GM10248 (cell line): ENCODE measurements around the gene PDE11A.
"Not testable (repeated sequence)": the region's sequence is repeated elsewhere in the genome, so short reads cannot be mapped to it uniquely, and the experiment has no call there.

Experiments
- CTCF ChIA-PET: fragments of 300-600 bp; sonication (Branson Sonifier 250); formaldehyde crosslinking; extraction: SDS; loops from one replicate; lab custom pipeline; 2021; ENCODE audit warnings: antibody characterized with exemption; lab: Yijun Ruan, JAX
- POLR2A ChIA-PET: fragments of 350-650 bp; sonication (Branson Sonifier 250); formaldehyde crosslinking; extraction: SDS; loops from one replicate; lab custom pipeline; 2020; ENCODE audit warnings: antibody characterized with exemption; lab: Yijun Ruan, JAX
- DNase-seq: peaks from one replicate; pipeline ENCODE4 v3.0.0; 2012; ENCODE audit errors: extremely low spot score
- TF ChIP-seq, protein P1 (sequence below): IDR thresholded peaks from 2 replicates; pipeline ENCODE4 v1.5.1; 2012; ENCODE audit warnings: mild to moderate bottlenecking, low read depth; ENCODE audit errors: extremely low read depth, missing control alignments, control extremely low read depth

PDE11A gene

DNA sequence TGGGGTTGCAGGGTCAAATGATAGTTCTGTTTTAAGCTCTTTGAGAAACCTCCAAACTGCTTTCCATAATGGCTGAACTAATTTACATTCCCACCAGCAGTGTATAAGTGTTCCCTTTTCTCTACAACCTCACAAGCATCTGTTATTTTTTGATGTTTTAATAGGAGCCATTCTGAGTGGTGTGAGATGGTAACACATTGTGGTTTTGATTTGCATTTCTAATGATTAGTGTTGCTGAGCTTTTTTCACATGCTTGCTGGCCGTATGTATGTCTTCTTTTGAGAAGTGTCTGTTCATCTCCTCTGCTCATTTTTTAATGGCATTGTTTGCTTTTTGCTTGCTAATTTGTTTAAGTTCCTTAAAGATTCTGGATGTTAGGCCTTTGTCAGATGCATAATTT is 107.7 kb downstream of the PDE11A start:
- DNase-seq = no peak
- ChIA-PET POLR2A (no interaction called here), CTCF (interaction anchor here (0.9 to 2.8 kb wide), 3 partner anchors 19 to 24 kb away, joined by 3 to 13 read pairs (median 3); no protein-coding TSS in a partner anchor)
- TF ChIP-seq, protein P1, sequence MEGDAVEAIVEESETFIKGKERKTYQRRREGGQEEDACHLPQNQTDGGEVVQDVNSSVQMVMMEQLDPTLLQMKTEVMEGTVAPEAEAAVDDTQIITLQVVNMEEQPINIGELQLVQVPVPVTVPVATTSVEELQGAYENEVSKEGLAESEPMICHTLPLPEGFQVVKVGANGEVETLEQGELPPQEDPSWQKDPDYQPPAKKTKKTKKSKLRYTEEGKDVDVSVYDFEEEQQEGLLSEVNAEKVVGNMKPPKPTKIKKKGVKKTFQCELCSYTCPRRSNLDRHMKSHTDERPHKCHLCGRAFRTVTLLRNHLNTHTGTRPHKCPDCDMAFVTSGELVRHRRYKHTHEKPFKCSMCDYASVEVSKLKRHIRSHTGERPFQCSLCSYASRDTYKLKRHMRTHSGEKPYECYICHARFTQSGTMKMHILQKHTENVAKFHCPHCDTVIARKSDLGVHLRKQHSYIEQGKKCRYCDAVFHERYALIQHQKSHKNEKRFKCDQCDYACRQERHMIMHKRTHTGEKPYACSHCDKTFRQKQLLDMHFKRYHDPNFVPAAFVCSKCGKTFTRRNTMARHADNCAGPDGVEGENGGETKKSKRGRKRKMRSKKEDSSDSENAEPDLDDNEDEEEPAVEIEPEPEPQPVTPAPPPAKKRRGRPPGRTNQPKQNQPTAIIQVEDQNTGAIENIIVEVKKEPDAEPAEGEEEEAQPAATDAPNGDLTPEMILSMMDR = no peak

- TF ChIP-seq, protein P1 = no peak
- ChIA-PET CTCF (no interaction called here), POLR2A (no interaction called here)
- DNase-seq = no peak
These were observed 120.4 kb downstream of the PDE11A start for GRCh38 chr2:177952151-177952550.

DNA sequence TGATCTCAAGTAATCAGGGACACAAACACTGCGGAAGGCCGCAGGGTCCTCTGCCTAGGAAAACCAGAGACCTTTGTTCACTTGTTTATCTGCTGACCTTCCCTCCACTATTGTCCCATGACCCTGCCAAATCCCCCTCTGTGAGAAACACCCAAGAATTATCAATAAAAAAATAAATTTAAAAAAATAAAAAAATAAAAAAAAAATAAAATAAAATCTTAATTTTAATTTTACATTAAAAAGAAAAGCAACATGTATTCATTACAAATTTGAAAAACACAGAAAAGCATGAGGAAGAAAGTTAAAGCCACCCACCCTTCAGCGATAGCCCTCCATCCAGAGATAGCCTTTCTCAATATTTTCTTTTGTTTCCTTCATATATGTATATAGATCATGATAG is 125.0 kb downstream of the PDE11A start:
- POLR2A ChIA-PET, DNase-seq, CTCF ChIA-PET: not testable (repeated sequence)

GRCh38 chr2:177944530-177944929 is 128.0 kb downstream of the PDE11A start:
- POLR2A ChIA-PET, DNase-seq, CTCF ChIA-PET: not testable (repeated sequence)

DNA sequence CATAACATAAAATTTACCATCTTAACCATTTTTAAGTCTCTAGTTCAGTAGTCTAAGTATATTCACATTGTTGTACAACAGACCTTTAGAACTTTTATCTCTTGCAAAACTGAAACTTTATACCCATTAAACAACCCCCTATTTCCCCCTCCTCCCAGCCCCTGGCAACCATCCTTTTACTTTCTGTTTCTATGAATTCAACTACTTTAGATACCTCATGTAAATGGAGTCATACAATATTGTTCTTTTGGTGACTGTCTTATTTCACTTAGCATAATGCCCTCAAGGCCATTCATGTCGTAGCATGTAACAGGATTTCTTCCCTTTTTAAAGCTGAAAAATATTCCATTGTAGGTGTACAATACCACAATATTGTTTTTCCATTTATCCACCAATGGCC is 129.8 kb downstream of the PDE11A start:
- ChIA-PET CTCF (no interaction called here), POLR2A (no interaction called here)
- TF ChIP-seq, protein P1 = no peak
- no peak for DNase-seq

DNA sequence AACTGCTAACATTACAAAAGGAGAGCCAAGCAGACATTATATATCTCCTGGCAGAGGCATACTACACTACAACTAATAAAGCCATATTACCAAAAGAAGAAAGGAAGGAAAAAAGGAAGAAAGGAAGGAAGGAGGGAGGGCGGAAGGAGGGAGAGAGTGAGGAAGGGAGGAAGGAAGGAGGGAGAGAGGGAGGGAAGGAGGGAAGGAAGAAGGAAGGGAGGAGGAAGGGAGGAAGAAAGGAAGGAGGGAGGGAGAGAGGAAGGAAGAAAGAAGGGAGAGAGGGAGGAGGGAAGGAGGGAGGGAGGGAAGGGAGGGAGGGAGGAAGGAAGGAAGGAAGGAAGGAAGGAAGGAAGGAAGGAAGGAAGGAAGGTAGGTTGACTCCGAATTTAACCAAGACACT is 133.4 kb downstream of the PDE11A start:
- CTCF ChIA-PET = no interaction called here
- POLR2A ChIA-PET = no interaction called here
- TF ChIP-seq, protein P1 = no peak
- no peak for DNase-seq

DNA sequence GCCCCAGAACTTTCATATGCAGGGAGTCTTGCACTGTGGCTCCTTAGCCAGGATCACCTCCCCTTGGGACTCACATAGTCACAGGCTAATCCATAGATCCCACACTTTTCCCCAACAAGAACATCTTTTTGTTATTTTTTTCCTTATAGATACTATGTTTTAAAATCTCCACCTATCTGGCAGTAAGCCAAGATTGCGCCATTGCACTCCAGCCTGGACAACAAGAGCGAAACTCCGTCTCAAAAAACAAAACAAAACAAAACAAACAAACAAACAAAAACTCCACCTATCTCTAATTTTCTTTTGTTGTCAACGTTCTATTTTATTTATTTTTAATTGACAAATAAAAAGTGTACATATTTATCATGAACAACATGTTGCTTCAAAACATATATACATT is 141.7 kb downstream of the PDE11A start:
- CTCF ChIA-PET = no interaction called here
- TF ChIP-seq, protein P1 = no peak
- no peak for DNase-seq
- POLR2A ChIA-PET = no interaction called here
